Erythroblast (primary cell): ENCODE results near the gene KMT2A.

Experiments
- GATA1 ChIP-seq: IDR thresholded peaks from 2 replicates; pipeline ENCODE4 v1.6.1; 2011; ENCODE audit warnings: low read depth, mild to moderate bottlenecking, control low read depth, low read length, moderate library complexity
- POLR2A ChIP-seq: IDR thresholded peaks from 2 replicates; pipeline ENCODE4 v1.6.1; 2011; ENCODE audit warnings: mild to moderate bottlenecking, low read length

- no peak for TF ChIP-seq POLR2A
- TF ChIP-seq GATA1 = no peak
These were observed 37.2 kb downstream of the KMT2A start for GRCh38 chr11:118473537-118473936.
